ENCODE results near the gene TTC22.
A peak's percentile ranks its signal among the peaks of the same experiment; 100 is the strongest.

Gene TTC22

GRCh38 chr1:54800899-54801759 is at the start of gene TTC22:
Gene TTC22 (minus strand): TSS chr1:54801323. CDS start chr1:54801163, 160 bp downstream.
- DNase-seq, result peak; percentile 37

- DNase-seq, result no peak
Observed at GRCh38 chr1:54850737-54851136, 49.6 kb upstream of the TTC22 start.

GRCh38 chr1:54850069-54850730 is 49.1 kb upstream of the TTC22 start:
- no peak for DNase-seq

- no peak for DNase-seq
Observed at GRCh38 chr1:54849219-54850068, 48.3 kb upstream of the TTC22 start.

GRCh38 chr1:54848134-54848948 is 47.2 kb upstream of the TTC22 start:
- no peak for DNase-seq

GRCh38 chr1:54846716-54847284 is 45.7 kb upstream of the TTC22 start:
- no peak for DNase-seq

GRCh38 chr1:54846301-54846700 is 45.2 kb upstream of the TTC22 start:
- DNase-seq, result no peak

- no peak for DNase-seq
Observed at GRCh38 chr1:54845772-54846171, 44.6 kb upstream of the TTC22 start.

- DNase-seq, result no peak
Observed at GRCh38 chr1:54844564-54844963, 43.4 kb upstream of the TTC22 start.

- no peak for DNase-seq
Observed at GRCh38 chr1:54843449-54843848, 42.3 kb upstream of the TTC22 start.

GRCh38 chr1:54842963-54843362 is 41.8 kb upstream of the TTC22 start:
- no peak for DNase-seq

GRCh38 chr1:54842206-54842915 is 41.2 kb upstream of the TTC22 start:
- no peak for DNase-seq

- DNase-seq, result no peak
Observed at GRCh38 chr1:54839824-54840223, 38.7 kb upstream of the TTC22 start.

GRCh38 chr1:54838565-54839180 is 37.5 kb upstream of the TTC22 start:
- no peak for DNase-seq

- DNase-seq, result no peak
Observed at GRCh38 chr1:54837002-54837853, 36.1 kb upstream of the TTC22 start.

- DNase-seq, result no peak
Observed at GRCh38 chr1:54836594-54836993, 35.5 kb upstream of the TTC22 start.

GRCh38 chr1:54835970-54836369 is 34.8 kb upstream of the TTC22 start:
- DNase-seq, result peak; percentile 70

- no peak for DNase-seq
Observed at GRCh38 chr1:54835131-54835898, 34.2 kb upstream of the TTC22 start.

GRCh38 chr1:54834007-54834541 is 33.0 kb upstream of the TTC22 start:
- DNase-seq, result no peak

All from NCI-H2029 treated with DMSO at 0.1 percent for 48 hours (cell line).